NB4 (cell line): ENCODE measurements around the gene MORF4L2.

ENCODE experiments used
- DNase-seq: peaks from one replicate; pipeline ENCODE4 v3.0.0; 2010; ENCODE audit warnings: low read depth
- H3K4me3 ChIP-seq: one replicate; pipeline ENCODE4 v1.5.1; 2011; ENCODE audit warnings: mild to moderate bottlenecking, low read depth, low read length, moderate library complexity
- CTCF ChIP-seq: IDR thresholded peaks from one replicate; pipeline ENCODE4 v1.5.1; 2012; ENCODE audit warnings: low read depth, low read length
- MAX ChIP-seq: IDR thresholded peaks from 2 replicates; pipeline ENCODE4 v1.6.1; 2011; ENCODE audit warnings: low read depth, low read length
- MYC ChIP-seq: IDR thresholded peaks from 2 replicates; pipeline ENCODE4 v1.6.1; 2011; ENCODE audit warnings: low read depth, low read length
- POLR2A ChIP-seq: IDR thresholded peaks from 2 replicates; pipeline ENCODE4 v1.6.1; 2011; ENCODE audit warnings: mild to moderate bottlenecking; ENCODE audit not compliant: insufficient read length; ENCODE audit errors: extremely low read depth

MORF4L2 gene

GRCh38 chrX:103729015-103729414, 42.5 kb upstream of the MORF4L2 start:
- no peak overlapping the region for H3K4me3 ChIP-seq
- TF ChIP-seq MYC (no peak), POLR2A (no peak), CTCF (no peak), MAX (no peak)
- no peak for DNase-seq

- H3K4me3 ChIP-seq, result no peak overlapping the region
- TF ChIP-seq MAX (no peak), POLR2A (no peak), CTCF (no peak), MYC (no peak)
- no peak for DNase-seq
These were observed 40.6 kb upstream of the MORF4L2 start for GRCh38 chrX:103727115-103727514.

- TF ChIP-seq POLR2A, result no peak
- TF ChIP-seq MAX, result no peak
- no peak for TF ChIP-seq MYC
- TF ChIP-seq CTCF, result no peak
- no peak for DNase-seq
- H3K4me3 ChIP-seq, result no peak overlapping the region
These were observed 40.0 kb upstream of the MORF4L2 start for GRCh38 chrX:103726477-103726876.

- TF ChIP-seq MYC (no peak), POLR2A (no peak), CTCF (no peak), MAX (no peak)
These were observed 36.0 kb upstream of the MORF4L2 start for GRCh38 chrX:103722505-103722904.

GRCh38 chrX:103718120-103718519, 31.6 kb upstream of the MORF4L2 start:
- H3K4me3 ChIP-seq, result no peak overlapping the region
- DNase-seq, result no peak
- no peak for TF ChIP-seq MAX
- TF ChIP-seq CTCF, result no peak
- no peak for TF ChIP-seq MYC
- no peak for TF ChIP-seq POLR2A

More at GRCh38 chrX:103722505-103722904, 36.0 kb upstream of the MORF4L2 start:
- no peak overlapping the region for H3K4me3 ChIP-seq
- DNase-seq, result no peak

- TF ChIP-seq POLR2A, result no peak
- no peak for TF ChIP-seq CTCF
- TF ChIP-seq MAX, result no peak
- no peak for TF ChIP-seq MYC
- DNase-seq, result no peak
These were observed 30.5 kb upstream of the MORF4L2 start for GRCh38 chrX:103716962-103717361.

More at GRCh38 chrX:103716962-103717361, 30.5 kb upstream of the MORF4L2 start:
- H3K4me3 ChIP-seq, result no peak overlapping the region
